Skeletal muscle cell (primary cell): ENCODE data around the gene AGO3.
"Not testable (repeated sequence)": the region's sequence is repeated elsewhere in the genome, so short reads cannot be mapped to it uniquely, and the experiment has no call there.

Source experiments
- DNase-seq: peaks from one replicate; pipeline ENCODE4 v3.0.0-alpha.2; 2010; ENCODE audit warnings: low read depth
- H3K4me3 ChIP-seq: 2 replicates; pipeline ENCODE4 v1.5.1; 2011; ENCODE audit warnings: low read depth, mild to moderate bottlenecking, control low read depth, low read length, moderate library complexity

Gene AGO3

GRCh38 chr1:35971601-35972000 is 40.7 kb downstream of the AGO3 start:
- no peak overlapping the region for H3K4me3 ChIP-seq
- DNase-seq, result no peak

- DNase-seq, H3K4me3 ChIP-seq: not testable (repeated sequence)
Measured at GRCh38 chr1:35972631-35973030, 41.7 kb downstream of the AGO3 start.

GRCh38 chr1:35980090-35980489 is 49.2 kb downstream of the AGO3 start:
- no peak for DNase-seq

GRCh38 chr1:35988237-35988636 is 57.3 kb downstream of the AGO3 start:
- no peak overlapping the region for H3K4me3 ChIP-seq
- no peak for DNase-seq

More at GRCh38 chr1:35980090-35980489, 49.2 kb downstream of the AGO3 start:
- H3K4me3 ChIP-seq, result no peak overlapping the region

- DNase-seq, result no peak
- H3K4me3 ChIP-seq, result no peak overlapping the region
Measured at GRCh38 chr1:36006941-36007500, 76.1 kb downstream of the AGO3 start.

- no peak overlapping the region for H3K4me3 ChIP-seq
- no peak for DNase-seq
Measured at GRCh38 chr1:36007741-36008140, 76.8 kb downstream of the AGO3 start.

GRCh38 chr1:36008546-36009197 is 77.8 kb downstream of the AGO3 start:
- no peak overlapping the region for H3K4me3 ChIP-seq
- peak; percentile 14 for DNase-seq

- H3K4me3 ChIP-seq, result no peak overlapping the region
- DNase-seq, result no peak
Measured at GRCh38 chr1:36014722-36015220, 83.9 kb downstream of the AGO3 start.

GRCh38 chr1:36016686-36017085 is 85.8 kb downstream of the AGO3 start:
- no peak for DNase-seq
- H3K4me3 ChIP-seq, result no peak overlapping the region

- no peak for DNase-seq
- H3K4me3 ChIP-seq, result no peak overlapping the region
Measured at GRCh38 chr1:36023098-36023769, 92.3 kb downstream of the AGO3 start.

GRCh38 chr1:36024024-36024423 is 93.1 kb downstream of the AGO3 start:
- DNase-seq, H3K4me3 ChIP-seq: not testable (repeated sequence)

- no peak for DNase-seq
- no peak overlapping the region for H3K4me3 ChIP-seq
Measured at GRCh38 chr1:36024847-36025246, 93.9 kb downstream of the AGO3 start.

GRCh38 chr1:36027766-36028165 is 96.9 kb downstream of the AGO3 start:
- DNase-seq, result no peak
- H3K4me3 ChIP-seq, result no peak overlapping the region

GRCh38 chr1:36031441-36031840 is 100.5 kb downstream of the AGO3 start:
- no peak overlapping the region for H3K4me3 ChIP-seq
- DNase-seq, result no peak

GRCh38 chr1:36034692-36035091 is 103.8 kb downstream of the AGO3 start:
- DNase-seq, result peak; percentile 10
- H3K4me3 ChIP-seq, result no peak overlapping the region

GRCh38 chr1:36035154-36035553 is 104.2 kb downstream of the AGO3 start:
- DNase-seq, result no peak
- H3K4me3 ChIP-seq, result no peak overlapping the region

GRCh38 chr1:36040238-36040637 is 109.3 kb downstream of the AGO3 start:
- no peak for DNase-seq
- H3K4me3 ChIP-seq, result no peak overlapping the region

- DNase-seq, result no peak
- no peak overlapping the region for H3K4me3 ChIP-seq
Measured at GRCh38 chr1:36051821-36052220, 120.9 kb downstream of the AGO3 start.

- no peak for DNase-seq
- no peak overlapping the region for H3K4me3 ChIP-seq
Measured at GRCh38 chr1:36053978-36054377, 123.1 kb downstream of the AGO3 start.

GRCh38 chr1:36055706-36056105 is 124.8 kb downstream of the AGO3 start:
- DNase-seq, result no peak
- H3K4me3 ChIP-seq, result no peak overlapping the region

- DNase-seq, result no peak
Measured at GRCh38 chr1:36062315-36062714, 131.4 kb downstream of the AGO3 start.

More at GRCh38 chr1:36062315-36062714, 131.4 kb downstream of the AGO3 start:
- H3K4me3 ChIP-seq, result no peak overlapping the region
